Measurements from ENCODE around the gene CHURC1.

DNA sequence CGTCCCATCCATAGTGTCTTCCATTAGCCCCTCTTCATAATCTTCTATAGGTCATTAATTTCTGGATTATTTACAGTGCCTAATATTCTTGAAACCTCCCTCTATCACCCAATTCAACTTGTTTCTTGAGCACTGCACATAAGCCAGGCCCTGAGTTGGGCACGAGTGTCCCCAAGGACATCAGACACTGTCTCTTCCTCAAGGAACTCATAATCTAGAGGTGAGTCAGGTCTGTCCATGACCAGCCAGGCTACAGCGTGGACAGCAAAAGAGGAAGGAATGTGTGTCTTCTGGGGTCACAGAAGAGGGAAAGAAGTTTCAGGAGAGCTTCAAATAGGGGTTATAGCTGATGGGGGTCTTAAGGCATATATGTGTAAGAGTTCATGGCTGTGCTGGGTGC, 47.1 kb upstream of the CHURC1 start:
- TF ChIP-seq, protein P1, sequence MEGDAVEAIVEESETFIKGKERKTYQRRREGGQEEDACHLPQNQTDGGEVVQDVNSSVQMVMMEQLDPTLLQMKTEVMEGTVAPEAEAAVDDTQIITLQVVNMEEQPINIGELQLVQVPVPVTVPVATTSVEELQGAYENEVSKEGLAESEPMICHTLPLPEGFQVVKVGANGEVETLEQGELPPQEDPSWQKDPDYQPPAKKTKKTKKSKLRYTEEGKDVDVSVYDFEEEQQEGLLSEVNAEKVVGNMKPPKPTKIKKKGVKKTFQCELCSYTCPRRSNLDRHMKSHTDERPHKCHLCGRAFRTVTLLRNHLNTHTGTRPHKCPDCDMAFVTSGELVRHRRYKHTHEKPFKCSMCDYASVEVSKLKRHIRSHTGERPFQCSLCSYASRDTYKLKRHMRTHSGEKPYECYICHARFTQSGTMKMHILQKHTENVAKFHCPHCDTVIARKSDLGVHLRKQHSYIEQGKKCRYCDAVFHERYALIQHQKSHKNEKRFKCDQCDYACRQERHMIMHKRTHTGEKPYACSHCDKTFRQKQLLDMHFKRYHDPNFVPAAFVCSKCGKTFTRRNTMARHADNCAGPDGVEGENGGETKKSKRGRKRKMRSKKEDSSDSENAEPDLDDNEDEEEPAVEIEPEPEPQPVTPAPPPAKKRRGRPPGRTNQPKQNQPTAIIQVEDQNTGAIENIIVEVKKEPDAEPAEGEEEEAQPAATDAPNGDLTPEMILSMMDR (IDR thresholded peaks at IDR 0.05; ENCODE audit: low read depth, low read length, poor library complexity, severe bottlenecking) = no peak
- no peak for TF ChIP-seq EZH2phosphoT487 (IDR thresholded peaks at IDR 0.05; ENCODE audit: borderline replicate concordance, low read length)

Measured in DOHH2 (cell line).